ENCODE data around the gene CLDN25.

Gene CLDN25

DNA sequence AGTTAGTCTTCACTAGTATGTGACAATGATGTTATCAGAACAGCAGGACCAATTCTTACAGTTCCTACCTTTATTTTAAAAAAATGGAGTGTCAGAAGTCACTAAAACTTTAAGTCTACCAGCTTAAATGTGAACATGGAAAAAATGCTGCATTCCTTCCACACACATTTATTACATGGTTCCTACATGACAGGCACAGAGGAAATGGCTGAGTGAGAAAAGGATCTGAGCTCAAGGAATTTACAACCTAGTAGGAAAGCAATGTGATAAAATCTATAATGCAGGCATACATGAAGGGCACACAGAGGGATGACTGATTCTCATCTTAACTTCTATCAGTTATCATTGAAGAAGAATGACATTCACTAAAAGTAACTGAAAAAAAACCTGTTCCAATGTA lies 23.0 kb downstream of the CLDN25 start:
- H3K36me3 Mint-ChIP-seq (ENCODE audit: low read depth): peaks cover 64% of the 10 kb centered on the region
- H3K27ac Mint-ChIP-seq: no peak overlapping the region
- no peaks in the 10 kb centered on the region for H3K9me3 Mint-ChIP-seq
- H3K27me3 Mint-ChIP-seq (ENCODE audit: low read depth): no peaks in the 10 kb centered on the region
- H3K4me3 Mint-ChIP-seq: no peak overlapping the region
- no peaks in the 10 kb centered on the region for H3K4me1 Mint-ChIP-seq
- TF ChIP-seq, protein P1, sequence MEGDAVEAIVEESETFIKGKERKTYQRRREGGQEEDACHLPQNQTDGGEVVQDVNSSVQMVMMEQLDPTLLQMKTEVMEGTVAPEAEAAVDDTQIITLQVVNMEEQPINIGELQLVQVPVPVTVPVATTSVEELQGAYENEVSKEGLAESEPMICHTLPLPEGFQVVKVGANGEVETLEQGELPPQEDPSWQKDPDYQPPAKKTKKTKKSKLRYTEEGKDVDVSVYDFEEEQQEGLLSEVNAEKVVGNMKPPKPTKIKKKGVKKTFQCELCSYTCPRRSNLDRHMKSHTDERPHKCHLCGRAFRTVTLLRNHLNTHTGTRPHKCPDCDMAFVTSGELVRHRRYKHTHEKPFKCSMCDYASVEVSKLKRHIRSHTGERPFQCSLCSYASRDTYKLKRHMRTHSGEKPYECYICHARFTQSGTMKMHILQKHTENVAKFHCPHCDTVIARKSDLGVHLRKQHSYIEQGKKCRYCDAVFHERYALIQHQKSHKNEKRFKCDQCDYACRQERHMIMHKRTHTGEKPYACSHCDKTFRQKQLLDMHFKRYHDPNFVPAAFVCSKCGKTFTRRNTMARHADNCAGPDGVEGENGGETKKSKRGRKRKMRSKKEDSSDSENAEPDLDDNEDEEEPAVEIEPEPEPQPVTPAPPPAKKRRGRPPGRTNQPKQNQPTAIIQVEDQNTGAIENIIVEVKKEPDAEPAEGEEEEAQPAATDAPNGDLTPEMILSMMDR (IDR thresholded peaks at IDR 0.05; ENCODE audit: unreplicated experiment in 3 of 3): no peak

DNA sequence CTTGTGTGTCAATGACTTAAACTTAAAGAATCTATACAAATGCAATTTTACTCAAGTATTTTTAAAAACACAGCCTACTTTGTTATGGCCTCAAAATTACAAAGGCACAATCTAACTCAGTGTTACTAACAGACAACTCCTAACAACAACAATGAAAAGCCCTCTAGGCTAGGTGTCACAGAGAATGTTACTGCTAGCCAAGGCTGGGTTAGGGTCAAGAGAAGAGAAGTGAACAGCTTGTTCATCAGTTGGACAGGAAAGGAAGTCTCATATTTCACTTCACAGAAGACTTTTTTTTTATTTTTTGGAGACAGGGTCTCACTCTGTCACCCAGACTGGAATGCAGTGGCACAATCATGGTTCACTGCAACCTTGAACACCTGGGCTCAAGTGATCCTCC lies 26.0 kb downstream of the CLDN25 start:
- TF ChIP-seq, protein P1 (IDR thresholded peaks at IDR 0.05; ENCODE audit: unreplicated experiment in 3 of 3): no peak
- H3K4me1 Mint-ChIP-seq: no peaks in the 10 kb centered on the region
- H3K9me3 Mint-ChIP-seq: no peaks in the 10 kb centered on the region
- peaks cover 72% of the 10 kb centered on the region for H3K36me3 Mint-ChIP-seq (ENCODE audit: low read depth)
- H3K4me3 Mint-ChIP-seq: no peak overlapping the region
- H3K27me3 Mint-ChIP-seq (ENCODE audit: low read depth): no peaks in the 10 kb centered on the region
- no peak overlapping the region for H3K27ac Mint-ChIP-seq

DNA sequence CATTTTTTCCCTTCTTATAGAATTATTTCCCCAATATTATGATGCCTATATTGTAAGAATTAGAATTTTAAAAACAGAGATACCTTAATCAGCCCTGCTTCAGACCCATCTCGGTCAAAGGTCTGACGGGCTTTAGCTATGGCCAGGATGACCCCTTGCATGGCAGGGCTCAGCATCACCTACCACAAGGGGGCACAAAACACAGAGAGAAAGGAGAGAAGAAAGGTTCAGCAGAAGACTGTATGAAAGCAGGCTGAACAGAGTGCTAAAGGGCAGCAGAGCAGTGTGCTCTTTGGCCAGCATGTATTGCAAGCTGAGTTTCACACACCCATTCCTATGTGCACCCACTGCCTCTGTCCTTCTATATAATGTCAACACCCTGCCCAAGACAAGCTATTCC lies 26.8 kb downstream of the CLDN25 start:
- TF ChIP-seq, protein P1 (IDR thresholded peaks at IDR 0.05; ENCODE audit: unreplicated experiment in 3 of 3): peak; percentile 10 to 43 (median 20)
- H3K4me1 Mint-ChIP-seq: no peaks in the 10 kb centered on the region
- H3K36me3 Mint-ChIP-seq (ENCODE audit: low read depth): peaks cover 69% of the 10 kb centered on the region
- no peak overlapping the region for H3K4me3 Mint-ChIP-seq
- no peaks in the 10 kb centered on the region for H3K27me3 Mint-ChIP-seq (ENCODE audit: low read depth)
- H3K27ac Mint-ChIP-seq: no peak overlapping the region
- no peaks in the 10 kb centered on the region for H3K9me3 Mint-ChIP-seq

DNA sequence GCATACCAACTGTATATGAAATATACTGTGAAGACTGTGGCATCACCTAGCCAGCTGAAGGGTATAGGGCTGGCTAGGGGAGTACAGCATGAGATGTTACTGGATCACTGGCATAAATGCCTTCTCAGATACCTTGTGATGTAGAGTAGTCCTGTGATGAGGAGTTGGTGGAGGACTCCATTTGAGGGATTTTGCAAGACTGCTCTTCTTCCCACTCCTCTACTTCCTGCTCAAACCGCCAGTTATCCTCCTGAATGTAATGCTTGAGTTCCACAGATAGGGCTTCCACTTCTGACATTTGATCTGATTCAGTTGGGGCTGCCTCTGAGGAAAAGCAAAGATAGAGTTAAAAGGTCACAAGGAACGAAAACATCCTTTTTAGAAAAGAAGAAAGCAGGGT lies 29.3 kb downstream of the CLDN25 start:
- H3K4me3 Mint-ChIP-seq: no peak overlapping the region
- H3K27me3 Mint-ChIP-seq (ENCODE audit: low read depth): no peaks in the 10 kb centered on the region
- peaks cover 71% of the 10 kb centered on the region for H3K36me3 Mint-ChIP-seq (ENCODE audit: low read depth)
- H3K27ac Mint-ChIP-seq: no peak overlapping the region
- no peaks in the 10 kb centered on the region for H3K9me3 Mint-ChIP-seq
- no peaks in the 10 kb centered on the region for H3K4me1 Mint-ChIP-seq
- TF ChIP-seq, protein P1 (IDR thresholded peaks at IDR 0.05; ENCODE audit: unreplicated experiment in 3 of 3): no peak

DNA sequence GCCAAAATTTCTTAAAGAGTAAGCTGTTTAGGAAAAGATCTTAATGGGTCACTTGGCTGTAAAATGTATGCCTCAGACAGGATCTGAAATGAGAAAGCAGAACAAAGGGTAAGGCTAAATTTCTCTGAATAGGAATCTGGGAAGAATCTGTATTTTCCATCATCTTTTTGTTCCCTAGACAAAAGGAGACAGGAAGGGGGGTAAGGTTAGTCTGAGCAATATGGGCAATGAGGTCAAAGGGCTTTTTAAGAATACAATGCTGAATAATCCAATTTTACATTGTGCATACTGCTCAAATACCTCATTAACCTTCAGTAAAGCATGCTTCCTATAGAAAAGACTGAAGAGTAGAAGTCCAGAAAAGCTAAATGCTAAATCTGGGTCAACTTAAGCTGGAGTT lies 34.6 kb downstream of the CLDN25 start:
- H3K9me3 Mint-ChIP-seq: no peaks in the 10 kb centered on the region
- H3K36me3 Mint-ChIP-seq (ENCODE audit: low read depth): peaks cover 60% of the 10 kb centered on the region
- no peaks in the 10 kb centered on the region for H3K4me1 Mint-ChIP-seq
- no peaks in the 10 kb centered on the region for H3K27me3 Mint-ChIP-seq (ENCODE audit: low read depth)
- H3K27ac Mint-ChIP-seq: no peak overlapping the region
- TF ChIP-seq, protein P1 (IDR thresholded peaks at IDR 0.05; ENCODE audit: unreplicated experiment in 3 of 3): no peak
- no peak overlapping the region for H3K4me3 Mint-ChIP-seq

DNA sequence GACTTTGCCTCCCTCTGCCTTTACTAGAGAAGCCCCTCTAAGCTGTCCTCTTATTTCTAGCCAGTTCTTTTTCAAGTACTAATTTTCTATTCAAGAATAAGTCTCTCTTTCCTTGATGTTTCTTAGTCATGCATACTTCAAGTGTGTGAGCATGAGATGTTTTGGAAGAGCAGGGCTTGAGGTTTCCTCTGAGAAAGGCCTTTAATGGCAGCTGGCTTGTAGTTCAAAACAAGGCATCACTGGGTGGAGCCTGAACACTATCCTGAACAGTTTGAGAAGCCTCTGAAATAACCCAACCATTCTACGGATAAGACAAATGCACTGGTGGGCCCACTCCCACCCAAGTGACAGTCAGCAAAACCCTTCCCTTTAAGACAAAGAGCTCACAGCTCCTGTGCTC lies 37.6 kb downstream of the CLDN25 start:
- Mint-ChIP-seq H3K27me3 (ENCODE audit: low read depth) (no peaks in the 10 kb centered on the region), H3K4me1 (no peaks in the 10 kb centered on the region), H3K9me3 (no peaks in the 10 kb centered on the region), H3K36me3 (ENCODE audit: low read depth) (peaks cover 66% of the 10 kb centered on the region), H3K27ac (no peak overlapping the region), H3K4me3 (no peak overlapping the region)
- TF ChIP-seq, protein P1 (IDR thresholded peaks at IDR 0.05; ENCODE audit: unreplicated experiment in 3 of 3): no peak
